HG02571 (cell line): Measurements from ENCODE around the gene RYR3.

ENCODE experiments used
- ATAC-seq: cut with Tn5 transposase; IDR thresholded peaks from one replicate; pipeline ENCODE4 v1.9.1; 2021; ENCODE audit warnings: mild to moderate bottlenecking, moderate library complexity; ENCODE audit not compliant: unreplicated experiment

RYR3 gene

DNA sequence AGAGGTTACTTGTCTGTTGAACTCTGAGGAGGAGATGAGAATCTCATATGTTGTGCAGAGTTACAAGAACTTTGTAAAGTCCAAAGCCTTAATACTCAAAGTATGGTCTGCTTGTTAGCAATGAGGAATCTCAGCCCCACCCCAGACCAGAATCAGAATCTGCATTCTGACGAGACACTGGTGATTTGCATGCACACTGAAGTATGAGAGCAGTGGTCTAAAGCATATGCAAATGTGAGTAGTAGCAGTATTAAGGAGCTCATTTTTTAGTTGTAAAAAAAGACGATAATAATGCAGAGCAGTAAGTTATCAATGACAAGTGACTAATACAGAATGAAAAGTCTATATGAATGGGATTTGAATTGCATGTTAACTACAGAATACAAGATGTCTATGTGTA, 327.7 kb downstream of the RYR3 start:
- no peak for ATAC-seq

DNA sequence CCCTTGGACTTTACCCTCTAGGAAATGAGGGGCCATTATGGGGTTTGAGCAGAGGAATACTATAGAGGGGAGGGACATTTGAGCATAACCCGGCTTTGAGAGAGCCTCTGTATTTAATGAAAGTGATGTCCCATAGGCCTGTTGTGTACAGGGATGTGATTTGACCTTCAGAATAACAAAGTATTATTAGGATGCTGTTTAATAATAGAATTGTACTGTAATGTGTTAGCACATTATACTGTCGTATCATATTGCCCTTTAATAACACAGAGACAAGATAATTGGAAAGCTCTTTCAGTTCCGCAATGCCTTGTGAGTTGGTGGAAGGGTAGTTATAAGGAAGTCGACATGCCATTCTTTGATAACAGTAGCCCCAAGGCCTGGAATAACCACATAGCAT, 328.3 kb downstream of the RYR3 start:
- ATAC-seq: no peak

DNA sequence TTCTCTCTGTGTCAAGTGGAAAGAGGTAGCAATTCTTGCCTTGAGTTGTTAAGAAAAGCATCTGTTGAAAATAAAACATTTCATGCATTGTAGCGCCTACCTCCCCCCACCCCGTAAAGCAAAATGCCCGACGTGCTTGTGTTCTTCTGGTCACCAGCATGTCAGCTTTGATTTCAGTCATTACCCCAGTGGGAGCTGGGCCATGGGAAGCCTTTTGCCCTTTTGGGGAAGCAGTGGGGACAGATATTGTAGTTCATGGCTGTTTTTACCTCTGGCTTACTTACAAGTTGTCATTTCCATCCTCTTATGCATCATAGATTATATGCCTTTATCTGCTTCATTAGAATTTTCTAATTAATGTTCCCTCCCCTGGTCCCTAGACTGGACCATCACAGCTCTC, 328.7 kb downstream of the RYR3 start:
- ATAC-seq: no peak

DNA sequence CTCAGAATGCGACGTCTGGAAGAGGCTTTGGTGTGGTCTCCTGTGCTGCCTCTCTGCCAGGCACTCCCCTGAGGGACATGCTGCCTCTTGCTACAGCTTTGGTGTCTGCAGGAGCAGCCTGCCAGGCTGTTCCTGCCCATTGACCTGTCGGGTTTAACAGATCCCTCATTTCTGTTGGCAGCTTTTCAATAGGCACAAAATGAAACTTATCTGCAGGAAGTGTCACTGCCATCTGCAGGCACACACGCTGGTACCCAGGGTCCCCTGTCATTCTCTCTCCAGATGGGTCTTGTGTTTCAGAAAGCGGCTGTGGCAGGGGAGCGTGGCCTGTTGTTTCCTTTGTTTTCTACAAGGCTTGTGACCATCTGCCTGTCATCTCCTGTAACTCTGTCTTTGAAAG, 329.2 kb downstream of the RYR3 start:
- ATAC-seq: no peak

DNA sequence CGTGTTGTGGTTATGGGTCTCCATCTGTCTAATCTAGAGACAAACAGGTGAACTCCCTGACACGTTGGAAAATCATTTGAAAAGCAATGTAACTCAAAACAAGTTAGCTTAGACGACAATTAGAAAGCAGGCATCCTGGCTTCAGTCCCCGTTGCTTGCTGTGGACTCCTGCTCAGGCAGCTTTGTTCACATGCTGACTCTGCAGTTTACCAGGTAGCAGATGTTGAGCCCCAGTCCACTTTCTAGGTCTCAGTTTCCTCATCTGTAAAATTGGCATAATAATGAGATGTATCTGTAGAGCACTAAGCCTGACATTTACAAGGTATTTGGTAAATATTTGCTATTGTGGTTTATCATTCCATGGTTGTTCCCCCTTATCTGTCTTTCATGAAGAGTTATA, 330.3 kb downstream of the RYR3 start:
- no peak for ATAC-seq

DNA sequence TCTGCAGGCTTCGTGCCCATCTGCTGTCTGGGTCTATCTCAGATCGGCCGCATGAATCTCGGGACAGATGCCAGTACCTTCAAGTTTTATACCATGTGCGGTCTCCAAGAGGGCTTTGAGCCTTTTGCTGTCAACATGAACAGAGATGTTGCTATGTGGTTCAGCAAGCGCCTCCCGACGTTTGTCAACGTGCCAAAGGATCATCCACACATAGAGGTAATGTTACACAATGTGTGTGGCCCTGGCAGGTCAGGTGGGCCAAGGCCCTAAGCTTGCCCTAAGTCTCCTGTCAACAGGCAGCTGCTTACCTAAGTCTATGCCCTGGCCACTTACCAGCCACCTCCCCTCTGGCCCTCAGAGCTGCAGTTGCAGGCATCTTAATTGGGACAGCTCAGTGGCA, 333.5 kb downstream of the RYR3 start:
- ATAC-seq: no peak

DNA sequence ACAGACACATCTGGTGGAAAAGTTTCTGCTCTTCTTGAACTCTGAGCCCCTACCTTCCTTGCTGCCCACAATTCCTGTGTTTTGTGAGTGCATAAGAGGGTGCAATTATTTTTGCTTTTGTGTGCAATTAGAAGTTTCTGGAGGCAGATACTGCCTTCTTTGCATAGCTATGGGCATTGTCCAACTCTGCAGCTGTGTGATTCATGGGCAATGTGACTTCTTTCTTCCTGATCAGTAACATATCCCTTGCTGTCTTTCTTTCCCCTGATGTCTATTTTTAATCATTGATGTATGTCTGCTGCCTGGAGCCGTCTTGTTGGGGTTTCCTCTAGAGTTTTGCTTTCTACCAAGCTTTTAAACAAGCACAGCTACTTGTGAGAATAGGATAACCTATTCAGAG, 336.0 kb downstream of the RYR3 start:
- ATAC-seq: no peak

DNA sequence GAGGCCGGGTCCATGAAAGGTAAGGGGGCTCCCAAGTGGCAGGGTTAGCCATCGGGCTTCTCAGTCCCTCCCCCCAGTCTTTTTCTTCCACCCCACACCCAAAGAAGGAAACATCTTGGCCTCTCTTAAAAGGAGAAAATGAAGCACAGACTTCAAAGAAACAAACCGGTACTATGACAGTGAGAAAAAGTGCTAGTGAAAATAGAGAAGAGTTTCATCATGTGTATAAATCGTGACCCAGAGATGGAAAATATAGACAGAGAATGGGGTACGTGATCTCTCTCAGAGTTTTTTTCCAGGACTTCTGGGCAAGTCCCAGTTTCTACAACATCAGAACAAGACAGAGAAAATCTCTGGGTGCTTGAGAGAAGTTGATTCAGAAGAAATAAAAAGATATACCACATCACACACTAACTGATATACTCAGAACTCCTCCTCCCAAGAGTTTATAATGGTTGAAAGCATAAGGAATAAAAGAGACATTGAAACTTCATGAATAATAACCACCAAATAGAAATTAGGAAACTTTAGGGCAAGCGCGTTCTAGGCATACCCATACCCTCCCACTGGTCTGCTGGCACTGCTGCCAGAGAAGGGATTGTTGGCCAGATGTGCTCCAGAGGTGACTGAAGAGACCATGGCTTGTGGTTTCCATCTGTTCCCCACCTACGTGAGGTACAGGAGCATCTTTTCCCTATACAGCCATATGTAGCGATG, 338.6 kb downstream of the RYR3 start:
- no peak for ATAC-seq

DNA sequence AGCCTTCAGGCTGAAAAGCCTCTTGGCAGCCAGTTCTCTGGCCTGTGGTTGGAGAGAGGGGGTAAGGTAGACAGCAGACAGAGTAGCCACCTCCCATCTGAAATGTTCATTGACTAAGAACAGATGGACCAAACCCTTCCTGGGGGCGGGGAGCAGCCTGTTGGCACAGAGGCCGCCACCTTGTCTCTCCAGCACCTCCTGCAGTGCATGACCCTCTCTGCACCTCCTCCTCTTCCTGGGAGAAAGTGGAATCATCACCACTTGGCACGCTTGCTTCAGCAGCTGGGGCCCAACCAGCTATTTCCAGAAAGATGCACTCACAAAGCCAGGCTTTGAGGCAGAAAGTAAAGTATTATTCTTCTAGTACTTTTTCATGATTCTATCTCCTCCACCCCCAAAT, 344.1 kb downstream of the RYR3 start:
- ATAC-seq: no peak

DNA sequence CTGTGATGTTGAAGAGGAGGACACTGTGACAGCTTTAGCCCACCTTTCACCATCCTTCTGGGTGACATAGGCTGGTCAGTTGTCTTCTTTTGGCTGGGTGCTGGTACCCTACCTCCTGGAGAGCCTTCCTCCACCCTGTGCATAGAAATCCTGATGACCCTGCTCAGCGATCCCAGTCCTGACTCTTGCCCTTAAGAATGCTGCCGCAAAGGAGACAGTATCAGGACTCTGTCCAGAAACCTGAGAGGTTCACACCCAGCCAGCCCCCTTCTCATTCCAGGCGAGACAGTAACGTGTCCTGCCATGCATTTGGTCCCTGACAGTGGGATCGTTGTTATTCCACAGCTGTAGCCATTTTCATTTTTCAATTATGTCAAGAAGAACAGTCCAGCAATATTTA, 344.7 kb downstream of the RYR3 start:
- ATAC-seq: no peak

DNA sequence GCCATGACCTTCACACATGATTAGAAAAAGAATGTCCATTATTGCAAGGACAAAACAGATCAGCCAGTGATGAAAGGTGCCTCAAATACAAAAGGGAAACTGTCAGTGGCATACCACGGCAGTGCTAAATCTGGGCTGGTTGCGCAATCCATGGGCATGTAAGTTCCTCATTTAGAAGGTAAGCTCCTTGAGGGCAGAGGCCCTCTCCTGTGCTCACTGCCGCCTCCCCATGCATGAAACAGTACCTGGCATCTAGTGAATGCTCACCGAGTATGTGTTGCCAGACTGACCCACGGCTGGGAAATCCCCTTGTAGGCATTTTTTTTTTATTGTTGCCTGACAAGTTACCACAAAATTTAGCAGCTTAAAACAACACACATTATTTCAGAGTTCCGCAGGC, 345.4 kb downstream of the RYR3 start:
- no peak for ATAC-seq

DNA sequence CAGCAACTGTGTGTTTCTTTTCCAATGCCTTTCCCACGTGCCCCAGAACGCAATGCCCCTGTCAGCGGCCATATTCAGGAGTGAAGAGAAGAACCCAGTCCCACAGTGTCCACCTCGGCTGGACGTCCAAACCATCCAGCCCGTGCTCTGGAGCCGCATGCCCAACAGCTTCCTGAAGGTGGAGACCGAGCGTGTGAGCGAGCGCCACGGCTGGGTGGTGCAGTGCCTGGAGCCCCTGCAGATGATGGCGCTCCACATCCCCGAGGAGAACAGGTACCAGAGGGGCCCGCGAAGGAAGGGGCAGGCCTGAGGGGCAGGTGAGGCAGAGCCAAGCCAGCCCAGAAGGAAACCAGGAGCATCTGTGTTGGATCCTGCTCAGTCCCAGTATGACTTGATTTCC, 349.4 kb downstream of the RYR3 start:
- no peak for ATAC-seq

DNA sequence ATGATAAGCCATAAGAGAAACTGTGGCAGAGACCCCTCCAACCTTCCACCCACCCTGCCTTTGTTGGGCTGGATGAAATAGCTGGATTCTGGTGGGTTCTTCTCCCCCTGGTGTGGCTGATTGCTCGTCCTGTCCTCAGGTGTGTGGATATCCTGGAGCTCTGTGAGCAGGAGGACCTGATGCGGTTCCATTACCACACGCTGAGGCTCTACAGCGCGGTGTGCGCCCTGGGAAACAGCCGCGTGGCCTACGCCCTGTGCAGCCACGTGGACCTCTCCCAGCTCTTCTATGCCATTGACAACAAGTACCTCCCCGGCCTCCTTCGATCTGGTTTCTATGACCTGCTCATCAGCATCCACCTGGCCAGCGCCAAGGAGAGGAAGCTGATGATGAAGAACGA, 351.2 kb downstream of the RYR3 start:
- ATAC-seq: no peak

DNA sequence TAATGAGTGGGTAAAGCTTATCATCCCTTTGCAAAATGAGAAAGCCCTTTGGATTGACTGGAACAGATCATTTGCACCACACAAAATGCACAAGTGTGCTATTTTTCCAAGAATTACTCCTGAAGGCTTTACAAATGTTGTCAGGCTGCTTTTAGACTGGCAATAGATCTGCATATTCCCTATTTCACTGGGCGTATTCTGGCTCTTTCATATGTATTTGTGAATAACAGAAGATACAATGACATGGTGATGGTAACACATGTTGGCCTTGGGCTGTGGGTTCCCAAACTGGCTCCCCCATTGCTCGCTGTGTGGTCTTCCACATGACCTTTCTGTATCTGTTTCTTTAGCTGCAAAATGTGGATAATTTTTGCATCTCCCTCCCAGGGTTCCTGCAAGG, 354.2 kb downstream of the RYR3 start:
- ATAC-seq: no peak

DNA sequence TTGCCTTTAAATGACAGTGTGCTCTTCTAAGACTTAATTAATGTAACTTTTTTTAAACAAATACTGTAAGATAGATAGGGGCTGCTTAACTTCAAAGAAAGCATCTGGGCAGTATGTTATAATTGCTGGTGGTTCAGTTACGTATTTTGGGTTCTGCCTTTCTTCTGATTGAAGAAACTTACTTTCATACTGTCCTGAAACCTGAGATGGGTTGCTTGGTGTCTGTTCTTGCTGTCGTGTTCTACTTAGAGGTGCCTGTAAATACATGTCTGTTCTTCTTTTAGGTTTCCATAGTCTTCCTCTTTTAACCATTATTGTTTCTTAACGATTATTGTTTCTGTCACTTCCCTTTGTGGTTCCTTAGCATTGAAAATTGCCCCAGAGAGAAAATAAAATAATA, 359.8 kb downstream of the RYR3 start:
- ATAC-seq: no peak

DNA sequence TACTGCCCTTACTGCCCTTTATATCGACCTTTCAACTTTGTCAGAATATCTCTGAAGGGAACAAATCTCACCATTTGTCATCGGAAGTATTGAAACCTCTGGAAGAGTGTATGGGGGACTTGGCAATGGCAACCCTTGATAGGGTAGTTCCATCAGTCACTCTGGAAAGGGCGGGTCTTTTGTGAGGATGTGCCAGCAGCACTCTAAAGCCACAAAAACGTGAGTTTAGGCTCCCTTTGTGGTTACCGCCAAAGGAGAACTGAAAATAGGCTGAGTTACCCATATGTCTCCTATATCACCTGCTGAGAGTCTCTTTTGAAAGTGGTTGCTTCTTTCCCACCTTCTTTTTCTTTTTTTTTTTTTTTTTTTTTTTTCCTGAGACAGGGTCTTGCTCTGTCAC, 360.7 kb downstream of the RYR3 start:
- no peak for ATAC-seq

DNA sequence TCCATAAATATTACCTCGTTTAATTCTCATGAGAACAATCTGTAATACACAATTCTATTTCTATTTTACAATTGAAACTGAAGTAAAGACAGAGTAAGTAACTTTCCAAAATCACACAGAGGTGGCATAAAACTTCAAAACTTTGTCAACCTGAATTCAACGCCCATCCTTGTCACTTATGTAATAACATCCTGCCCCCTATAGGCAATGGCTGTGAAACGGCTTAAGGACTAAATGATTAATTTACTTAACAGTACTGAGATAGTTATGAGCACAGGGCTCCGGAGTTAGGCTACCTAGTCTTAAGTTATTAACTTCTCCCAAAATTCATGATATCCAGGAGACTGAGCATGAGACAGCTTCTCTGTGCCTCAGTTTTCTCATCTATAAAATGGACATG, 364.5 kb downstream of the RYR3 start:
- no peak for ATAC-seq

DNA sequence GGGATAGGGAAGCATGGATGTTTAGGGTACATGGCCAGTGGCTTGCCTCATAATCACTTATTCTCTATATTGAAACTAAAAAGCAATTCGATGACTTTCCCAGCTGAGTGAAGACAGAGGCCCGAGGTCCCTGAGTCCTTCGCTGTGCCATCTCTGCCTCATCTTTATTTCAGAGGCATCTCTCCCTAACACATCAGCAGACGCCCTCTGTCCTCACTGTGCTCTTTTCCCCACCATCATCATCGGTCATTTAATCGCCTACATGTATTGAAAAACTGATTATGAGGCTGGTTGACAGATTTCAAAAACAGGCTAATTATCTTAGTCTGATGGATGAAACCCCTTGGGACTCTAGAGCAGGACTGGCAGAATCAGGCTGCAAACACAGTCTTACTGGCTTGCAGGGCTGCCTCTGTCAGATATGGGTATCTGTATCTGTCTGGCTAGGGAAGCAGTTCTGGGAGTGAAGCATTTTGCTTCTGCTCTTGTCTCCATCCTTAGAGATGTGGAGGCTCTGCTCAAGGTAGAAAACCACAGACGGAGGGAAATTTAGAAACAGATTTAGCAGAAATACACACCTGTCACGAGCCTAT, 366.6 kb downstream of the RYR3 start:
- no peak for ATAC-seq

DNA sequence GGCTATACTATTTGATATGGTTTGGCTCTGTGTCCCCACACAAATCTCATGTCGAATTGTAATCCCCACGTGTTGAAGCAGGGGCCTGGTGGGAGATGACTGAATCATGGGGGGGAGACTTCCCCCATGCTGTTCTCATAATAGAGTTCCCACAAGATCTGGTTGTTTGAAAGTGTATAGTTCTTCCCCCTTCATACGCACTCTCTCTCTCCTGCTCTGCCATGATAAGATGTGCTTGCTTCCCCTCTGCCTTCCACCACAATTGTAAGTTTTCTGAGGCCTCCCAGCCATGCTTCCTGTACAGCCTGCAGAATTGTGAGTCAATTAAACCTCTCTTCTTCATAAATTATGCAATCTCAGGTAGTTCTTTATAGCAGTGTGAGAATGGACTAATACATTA, 367.4 kb downstream of the RYR3 start:
- no peak for ATAC-seq

DNA sequence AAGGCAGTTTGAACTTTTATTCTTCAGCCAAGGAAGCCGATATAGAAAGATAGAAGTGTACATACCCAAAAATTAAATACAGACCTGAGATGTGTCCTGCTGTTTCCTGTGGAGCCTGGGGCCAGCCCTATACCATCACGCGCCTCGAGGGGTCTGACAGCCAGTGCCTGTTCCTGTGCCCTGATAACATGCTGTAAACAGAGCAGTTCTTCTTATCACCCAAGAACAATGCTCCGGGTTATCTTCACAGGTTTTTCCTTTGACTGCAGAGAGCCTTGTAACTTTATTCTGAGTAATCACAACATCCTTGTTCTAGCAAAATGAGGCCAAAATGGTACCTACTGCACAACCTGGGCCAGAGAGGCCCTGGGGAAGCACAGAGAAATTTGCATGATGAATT, 367.8 kb downstream of the RYR3 start:
- no peak for ATAC-seq

DNA sequence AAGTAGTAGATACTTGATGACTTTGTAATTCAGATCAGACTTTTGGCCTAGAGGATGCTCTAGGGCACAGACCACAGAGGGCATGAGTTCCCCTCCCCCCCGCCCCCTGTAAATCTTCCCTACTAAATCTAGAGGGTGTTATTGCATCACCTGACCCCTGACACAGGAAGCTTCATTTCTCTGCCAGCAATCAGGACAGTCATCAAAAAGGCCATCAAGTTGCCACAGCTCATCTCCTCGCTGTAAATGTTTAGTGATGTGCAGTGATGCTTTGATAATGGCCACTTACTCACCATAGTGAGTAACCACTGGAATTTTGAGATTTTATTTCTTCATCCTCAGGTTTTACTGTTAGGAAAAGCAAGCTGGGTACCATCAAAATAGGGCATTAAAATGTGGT, 368.3 kb downstream of the RYR3 start:
- no peak for ATAC-seq

DNA sequence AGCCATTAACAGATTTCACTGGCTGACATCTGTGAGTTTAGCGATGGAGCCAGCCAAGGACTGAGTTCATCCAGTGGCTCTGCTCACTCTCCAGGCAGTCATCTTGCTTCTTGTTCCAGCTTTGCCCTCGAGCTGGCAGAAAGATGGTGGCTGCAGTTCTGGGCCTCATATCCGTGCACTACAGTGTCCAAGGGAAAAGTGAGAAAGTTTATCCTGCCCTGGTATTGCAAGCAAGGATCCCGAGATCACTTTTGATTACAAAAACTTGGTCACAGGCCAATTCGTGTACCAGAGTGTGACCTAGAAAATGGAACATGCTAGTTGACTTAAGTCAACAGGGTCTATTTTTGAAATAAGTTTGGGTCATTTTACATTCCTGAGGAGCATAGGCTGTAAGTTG, 369.6 kb downstream of the RYR3 start:
- no peak for ATAC-seq

DNA sequence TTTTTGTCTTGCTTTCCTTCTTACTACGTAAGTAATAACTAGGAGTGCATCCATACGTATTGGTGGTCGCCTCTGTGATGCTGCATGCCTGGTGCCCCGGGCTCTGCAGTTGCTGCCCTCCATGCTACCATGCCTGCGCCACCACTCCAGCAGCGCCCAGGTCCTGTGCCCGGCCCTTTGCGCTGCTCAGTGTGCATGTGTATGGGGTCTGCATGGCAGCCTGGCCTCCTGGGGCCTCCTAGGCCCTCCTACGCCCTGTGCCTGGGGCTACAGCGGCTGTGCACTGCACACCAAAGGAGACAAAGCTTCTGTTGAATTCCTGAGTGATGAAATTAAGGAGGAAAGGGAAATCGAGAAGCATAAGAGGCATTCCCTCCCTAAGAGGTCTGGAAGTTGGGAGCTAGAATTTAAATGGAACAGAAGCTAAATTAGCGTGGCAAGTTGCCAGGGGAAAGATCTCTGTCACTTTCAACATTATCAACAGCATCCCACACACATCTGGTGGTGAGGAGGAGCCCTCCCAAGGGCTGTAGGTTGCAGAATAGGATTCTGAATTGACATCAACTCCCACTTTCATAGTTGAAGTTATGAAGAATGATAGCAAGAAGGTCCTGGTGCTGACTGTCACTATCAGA, 382.5 kb downstream of the RYR3 start:
- no peak for ATAC-seq
